Stimulated activated CD8-positive, alpha-beta memory T cell treated with anti-CD3 and anti-CD28 coated beads, Interleukin-15, amount 100 ng/mL, for 48 hours (primary cell): ENCODE measurements around the gene C2CD4C.
"Not testable (repeated sequence)": the region's sequence is repeated elsewhere in the genome, so short reads cannot be mapped to it uniquely, and the experiment has no call there.

Experiments used
- DNase-seq, 2 donors: peaks; one replicate each; pipeline ENCODE4 v3.0.0-alpha.2; 2020; ENCODE audit warnings: low read depth in 2 of 2

C2CD4C gene

GRCh38 chr19:413756-414420 lies 4.9 kb upstream of the C2CD4C start:
- DNase-seq = no peak

DNA sequence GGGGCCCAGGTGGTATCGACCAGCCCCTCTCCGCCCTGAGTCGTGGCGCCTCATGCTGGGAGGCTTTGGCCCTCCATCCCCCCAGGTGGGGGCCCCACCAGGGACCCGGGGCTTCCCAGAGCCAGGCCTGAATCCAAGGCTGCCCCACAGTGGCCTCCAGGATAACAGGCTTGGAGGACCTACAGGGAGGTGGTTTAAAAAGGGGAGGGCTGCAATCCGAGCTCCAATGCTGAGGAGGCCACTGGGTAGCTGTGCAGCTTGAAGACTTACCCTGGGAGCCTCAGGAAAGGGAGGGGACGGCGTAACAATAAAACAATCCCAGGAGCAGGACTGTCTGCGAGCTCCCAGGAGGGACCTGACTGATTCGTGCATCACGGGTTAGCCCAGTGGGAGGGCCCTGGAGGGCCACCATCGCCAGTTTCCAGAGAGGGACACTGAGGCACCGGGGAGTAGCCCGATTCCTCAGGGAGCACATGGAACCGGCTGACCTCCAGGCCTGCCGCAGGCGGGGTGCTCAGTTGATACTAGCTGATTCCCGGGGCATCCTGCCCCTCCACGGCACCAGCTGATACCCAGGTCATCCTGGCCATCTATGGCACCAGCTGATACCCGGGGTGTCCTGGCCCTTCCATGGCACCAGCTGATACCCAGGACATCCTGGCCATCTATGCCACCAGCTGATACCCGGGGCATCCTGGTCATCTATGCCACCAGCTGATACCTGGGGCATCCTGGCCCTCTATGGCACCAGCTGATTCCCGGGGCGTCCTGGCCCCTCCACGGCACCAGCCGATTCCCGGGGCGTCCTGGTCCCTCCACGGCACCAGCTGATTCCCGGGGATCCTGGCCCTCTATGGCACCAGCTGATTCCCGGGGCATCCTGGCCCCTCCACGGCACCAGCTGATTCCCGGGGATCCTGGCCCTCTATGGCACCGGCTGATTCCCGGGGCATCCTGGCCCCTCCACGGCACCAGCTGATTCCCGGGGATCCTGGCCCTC lies 3.7 kb upstream of the C2CD4C start:
- no peak for DNase-seq

GRCh38 chr19:411723-412355 lies 2.9 kb upstream of the C2CD4C start:
- DNase-seq = no peak

GRCh38 chr19:411121-411722 lies 2.3 kb upstream of the C2CD4C start:
- DNase-seq = not testable (repeated sequence)

- no peak for DNase-seq
Measured at GRCh38 chr19:410243-410781, 1.4 kb upstream of the C2CD4C start.

- no peak for DNase-seq
Measured at GRCh38 chr19:409516-410242, 732 bp upstream of the C2CD4C start.

- no peak for DNase-seq
Measured at GRCh38 chr19:408441-408901, 476 bp downstream of the C2CD4C start.

- DNase-seq = no peak
Measured at GRCh38 chr19:407511-408440, 1.2 kb downstream of the C2CD4C start.

DNA sequence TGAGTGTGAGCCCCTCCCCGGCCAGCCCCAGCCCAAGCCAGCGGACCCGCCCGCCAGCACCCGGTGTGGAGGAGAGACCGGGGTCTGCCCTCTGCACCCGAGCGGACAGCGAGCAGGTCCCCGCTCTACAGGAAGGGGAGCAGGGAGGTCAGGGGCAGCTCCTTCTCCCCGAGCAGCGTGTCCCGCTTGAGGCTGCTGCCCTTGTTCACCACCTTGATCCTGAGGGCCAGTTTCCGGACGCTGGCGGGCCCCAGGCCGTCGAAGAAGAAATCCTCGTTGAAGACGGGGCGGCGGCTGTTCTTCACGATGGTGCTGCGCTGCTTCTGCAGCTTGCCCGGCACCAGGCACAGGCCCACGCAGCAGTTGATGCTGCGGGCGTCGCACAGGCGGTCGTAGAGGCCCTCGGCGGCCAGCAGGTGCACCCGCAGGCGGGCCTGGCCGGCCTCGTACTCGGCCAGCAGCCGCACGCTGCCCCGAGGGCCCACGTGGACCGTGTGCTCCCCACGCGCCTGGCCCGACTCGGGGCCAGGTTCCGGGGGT lies 1.9 kb downstream of the C2CD4C start:
- no peak for DNase-seq

- no peak for DNase-seq
Measured at GRCh38 chr19:406135-406781, 2.7 kb downstream of the C2CD4C start.

GRCh38 chr19:405121-405965 lies 3.6 kb downstream of the C2CD4C start:
- no peak for DNase-seq

DNA sequence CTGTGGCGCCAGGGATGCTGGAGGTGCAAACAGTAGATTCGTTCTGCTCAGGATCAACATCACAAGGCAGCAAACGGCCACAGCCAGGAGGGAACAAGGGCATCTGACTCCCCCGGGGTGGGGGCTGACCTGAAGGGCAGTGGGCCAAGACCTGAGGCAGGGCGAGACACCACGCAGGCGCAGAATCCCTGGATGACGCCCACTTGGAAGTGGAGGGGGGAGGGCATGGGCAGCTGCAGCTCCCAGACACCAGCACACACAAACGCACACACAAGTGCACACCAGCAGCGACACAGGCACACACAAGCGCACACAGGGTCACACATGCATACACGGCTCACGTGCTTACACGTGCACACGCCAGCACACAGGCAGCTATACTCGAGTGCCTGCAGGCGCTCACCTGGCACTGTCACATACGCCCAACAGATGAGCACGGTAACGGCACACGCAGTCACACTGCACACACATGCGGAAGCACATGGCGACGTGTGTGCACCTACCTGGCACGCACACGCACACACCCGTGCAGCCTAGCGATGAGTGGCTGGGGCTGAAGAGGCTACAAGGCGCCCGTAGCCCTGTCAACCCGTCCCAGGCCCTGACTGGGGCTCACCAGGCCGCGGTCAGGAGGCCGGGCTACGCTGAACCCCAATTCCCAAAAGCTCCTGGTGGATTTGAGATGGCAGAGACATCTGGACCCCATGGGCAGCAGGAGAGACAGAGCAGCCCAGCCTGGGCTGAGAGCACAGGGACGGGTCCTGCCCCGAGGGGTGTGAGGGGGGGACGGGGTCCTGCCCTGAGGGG lies 5.5 kb downstream of the C2CD4C start:
- DNase-seq = no peak

DNA sequence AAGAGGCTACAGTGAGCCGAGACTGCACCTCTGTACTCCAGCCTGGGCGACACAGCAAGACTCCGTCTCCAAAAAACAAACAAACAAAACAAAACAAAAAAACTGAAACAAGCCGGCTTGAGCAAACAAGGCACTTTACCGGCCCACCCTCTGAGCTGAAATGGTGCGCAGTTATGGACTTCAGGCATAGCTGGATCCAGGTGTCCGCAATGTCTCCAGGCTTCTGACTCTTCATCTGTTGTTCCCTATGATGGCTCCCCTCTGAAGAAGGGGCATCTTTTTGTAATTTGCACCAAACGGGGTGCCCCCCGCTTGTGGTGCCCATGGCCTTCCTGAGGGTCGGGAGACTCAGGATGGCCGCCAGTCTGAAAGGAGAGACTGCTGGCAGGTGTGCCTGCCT lies 6.2 kb downstream of the C2CD4C start:
- DNase-seq = no peak

GRCh38 chr19:401866-402511 lies 7.0 kb downstream of the C2CD4C start:
- DNase-seq = no peak

GRCh38 chr19:400976-401865 lies 7.7 kb downstream of the C2CD4C start:
- DNase-seq = no peak

DNA sequence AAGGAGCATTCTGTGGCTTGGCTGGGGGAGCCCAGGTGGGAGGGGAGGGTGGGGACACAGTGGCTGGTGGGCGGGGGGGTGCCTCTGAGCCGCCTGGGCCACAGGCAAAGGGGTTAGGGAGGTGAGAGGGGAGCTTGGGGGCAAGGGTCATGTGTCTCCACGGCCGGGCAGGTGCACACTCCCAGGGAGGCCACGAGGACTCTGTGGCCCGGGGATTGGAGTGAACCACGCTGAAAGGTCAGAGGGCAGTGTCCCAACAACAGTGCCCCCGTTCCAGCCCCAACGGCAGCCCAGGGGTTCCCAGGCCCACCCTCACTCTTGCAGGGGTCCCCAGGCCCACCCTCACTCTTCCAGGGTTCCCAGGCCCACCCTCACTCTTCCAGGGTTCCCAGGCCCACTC lies 9.6 kb downstream of the C2CD4C start:
- DNase-seq = no peak
